Stimulated activated CD4-positive, alpha-beta T cell treated with anti-CD3 and anti-CD28 coated beads, Interleukin-1b, Interleukin-23, amount 100 ng/mL, for 24 hours (primary cell): ENCODE results near the gene GRAMD1B.
"Not testable (repeated sequence)": the region's sequence is repeated elsewhere in the genome, so short reads cannot be mapped to it uniquely, and the experiment has no call there.

Experiments used
- DNase-seq, 4 experiments: peaks; one replicate each; pipeline ENCODE4 v3.0.0-alpha.2; 2020; ENCODE audit warnings: low read depth in 4 of 4, low spot score in 1 of 4

Gene GRAMD1B

GRCh38 chr11:123507043-123507442 lies 77.0 kb downstream of the GRAMD1B start:
- no peak for DNase-seq

- DNase-seq = no peak
These were observed 79.9 kb downstream of the GRAMD1B start for GRCh38 chr11:123509737-123510578.

GRCh38 chr11:123510579-123510905 lies 80.5 kb downstream of the GRAMD1B start:
- DNase-seq = no peak

GRCh38 chr11:123511037-123511870 lies 81.2 kb downstream of the GRAMD1B start:
- peak; percentile 37 to 69 (median 53) for DNase-seq

GRCh38 chr11:123513309-123513708 lies 83.2 kb downstream of the GRAMD1B start:
- DNase-seq = not testable (repeated sequence)

- no peak for DNase-seq
These were observed 86.2 kb downstream of the GRAMD1B start for GRCh38 chr11:123516238-123516637.

- no peak for DNase-seq
These were observed 87.7 kb downstream of the GRAMD1B start for GRCh38 chr11:123517559-123518364.

- no peak for DNase-seq
These were observed 88.5 kb downstream of the GRAMD1B start for GRCh38 chr11:123518496-123519054.

GRCh38 chr11:123519055-123519796 lies 89.2 kb downstream of the GRAMD1B start:
- no peak for DNase-seq

- DNase-seq = no peak
These were observed 89.7 kb downstream of the GRAMD1B start for GRCh38 chr11:123519797-123520193.

GRCh38 chr11:123520476-123520875 lies 90.4 kb downstream of the GRAMD1B start:
- not testable (repeated sequence) for DNase-seq

- DNase-seq = no peak
These were observed 90.9 kb downstream of the GRAMD1B start for GRCh38 chr11:123521001-123521400.

- no peak for DNase-seq
These were observed 91.9 kb downstream of the GRAMD1B start for GRCh38 chr11:123521930-123522329.

GRCh38 chr11:123523539-123523938 lies 93.5 kb downstream of the GRAMD1B start:
- DNase-seq = no peak

GRCh38 chr11:123525097-123525496 lies 95.0 kb downstream of the GRAMD1B start:
- DNase-seq = no peak

GRCh38 chr11:123525511-123525918 lies 95.4 kb downstream of the GRAMD1B start:
- no peak for DNase-seq

GRCh38 chr11:123526027-123526805 lies 96.1 kb downstream of the GRAMD1B start:
- no peak for DNase-seq

GRCh38 chr11:123526918-123527317 lies 96.8 kb downstream of the GRAMD1B start:
- no peak for DNase-seq

- no peak for DNase-seq
These were observed 97.5 kb downstream of the GRAMD1B start for GRCh38 chr11:123527526-123527925.

- DNase-seq = no peak
These were observed 97.9 kb downstream of the GRAMD1B start for GRCh38 chr11:123527947-123528346.
